ENCODE results near the gene SLC35E2B. TPM values are rescaled to one million over a fixed set of nuclear protein-coding genes. Genes with fewer than 3 reads are reported as not detected.
"Not testable (repeated sequence)": the region's sequence is repeated elsewhere in the genome, so short reads cannot be mapped to it uniquely, and the experiment has no call there.

SLC35E2B gene
- total RNA-seq, 1 donor from 2014 or later, result 38.3 TPM

GRCh38 chr1:1703796-1704195, 11.2 kb upstream of the SLC35E2B start:
- Histone ChIP-seq H3K4me3 (no peak overlapping the region), H3K4me1 (no peaks in the 10 kb centered on the region), H3K36me3 (peaks cover 0 to 17% of the 10 kb centered on the region in 2 donors), H3K9me3 (no peaks in the 10 kb centered on the region), H3K27ac (no peak overlapping the region), H3K27me3 (no peaks in the 10 kb centered on the region)
- DNase-seq (ENCODE audit: extremely low spot score in 2 of 2), result no peak
- TF ChIP-seq POLR2AphosphoS5 (IDR thresholded peaks at IDR 0.05; ENCODE audit: insufficient read depth in 1 of 2, low read depth in 1 of 2) (no peak), CTCF (IDR thresholded peaks at IDR 0.05) (no peak), POLR2A (IDR thresholded peaks at IDR 0.05) (no peak)
- intact Hi-C loops (cut with DNase I), result no loop called here

- H3K27ac ChIP-seq; H3K27me3 ChIP-seq; DNase-seq (ENCODE audit: extremely low spot score in 2 of 2); H3K9me3 ChIP-seq; intact Hi-C loops (cut with DNase I); H3K4me3 ChIP-seq; H3K4me1 ChIP-seq: not testable (repeated sequence)
- peaks cover 0 to 17% of the 10 kb centered on the region in 2 donors for H3K36me3 ChIP-seq
These were observed 9.9 kb upstream of the SLC35E2B start for GRCh38 chr1:1702506-1702905.

- H3K27ac ChIP-seq; intact Hi-C loops (cut with DNase I); DNase-seq (ENCODE audit: extremely low spot score in 2 of 2); H3K9me3 ChIP-seq; H3K4me3 ChIP-seq; H3K27me3 ChIP-seq; H3K4me1 ChIP-seq: not testable (repeated sequence)
- H3K36me3 ChIP-seq, result peaks cover 0 to 11% of the 10 kb centered on the region in 2 donors
These were observed 8.0 kb upstream of the SLC35E2B start for GRCh38 chr1:1700557-1700956.

GRCh38 chr1:1700067-1700466, 7.5 kb upstream of the SLC35E2B start:
- intact Hi-C loops (cut with DNase I); H3K4me3 ChIP-seq: not testable (repeated sequence)

GRCh38 chr1:1699061-1699460, 6.5 kb upstream of the SLC35E2B start:
- intact Hi-C loops (cut with DNase I); DNase-seq (ENCODE audit: extremely low spot score in 2 of 2); H3K36me3 ChIP-seq; H3K4me1 ChIP-seq; H3K9me3 ChIP-seq; H3K27ac ChIP-seq; H3K4me3 ChIP-seq; H3K27me3 ChIP-seq: not testable (repeated sequence)

More at GRCh38 chr1:1700067-1700466, 7.5 kb upstream of the SLC35E2B start:
- not testable (repeated sequence) for H3K27ac ChIP-seq; H3K4me1 ChIP-seq; H3K9me3 ChIP-seq; DNase-seq (ENCODE audit: extremely low spot score in 2 of 2); H3K27me3 ChIP-seq
- H3K36me3 ChIP-seq, result peaks cover 0 to 11% of the 10 kb centered on the region in 2 donors

- H3K4me1 ChIP-seq; H3K27me3 ChIP-seq; intact Hi-C loops (cut with DNase I); H3K9me3 ChIP-seq; H3K27ac ChIP-seq; H3K4me3 ChIP-seq; H3K36me3 ChIP-seq; DNase-seq (ENCODE audit: extremely low spot score in 2 of 2): not testable (repeated sequence)
These were observed 5.0 kb upstream of the SLC35E2B start for GRCh38 chr1:1697358-1698183.

- H3K4me3 ChIP-seq; H3K27ac ChIP-seq; H3K9me3 ChIP-seq; DNase-seq (ENCODE audit: extremely low spot score in 2 of 2); H3K27me3 ChIP-seq; H3K36me3 ChIP-seq; intact Hi-C loops (cut with DNase I); H3K4me1 ChIP-seq: not testable (repeated sequence)
These were observed 4.1 kb upstream of the SLC35E2B start for GRCh38 chr1:1696431-1697357.

- intact Hi-C loops (cut with DNase I), result not testable (repeated sequence)
These were observed 276 bp downstream of the SLC35E2B start for GRCh38 chr1:1692324-1692713.

GRCh38 chr1:1691443-1691842, 1.2 kb downstream of the SLC35E2B start:
- H3K9me3 ChIP-seq; H3K27me3 ChIP-seq; intact Hi-C loops (cut with DNase I); DNase-seq (ENCODE audit: extremely low spot score in 2 of 2): not testable (repeated sequence)
- H3K36me3 ChIP-seq, result peaks cover 0 to 17% of the 10 kb centered on the region in 2 donors
- H3K27ac ChIP-seq, result peak overlapping the region; percentile 68
- peak overlapping the region in 1 of 2 donors; percentile 35 for H3K4me3 ChIP-seq
- H3K4me1 ChIP-seq, result peaks cover 40% of the 10 kb centered on the region

More at GRCh38 chr1:1692324-1692713, 276 bp downstream of the SLC35E2B start:
- H3K36me3 ChIP-seq, result peaks cover 0 to 17% of the 10 kb centered on the region in 2 donors
- H3K4me3 ChIP-seq, result peak overlapping the region; percentile 42 to 60
- peaks cover 31% of the 10 kb centered on the region for H3K4me1 ChIP-seq
- not testable (repeated sequence) for DNase-seq (ENCODE audit: extremely low spot score in 2 of 2); H3K27me3 ChIP-seq; H3K9me3 ChIP-seq
- peak overlapping the region; percentile 90 for H3K27ac ChIP-seq

GRCh38 chr1:1689526-1689925, 3.1 kb downstream of the SLC35E2B start:
- H3K27ac ChIP-seq; H3K9me3 ChIP-seq; H3K27me3 ChIP-seq; intact Hi-C loops (cut with DNase I); H3K4me3 ChIP-seq; DNase-seq (ENCODE audit: extremely low spot score in 2 of 2): not testable (repeated sequence)
- Histone ChIP-seq H3K4me1 (peaks cover 56% of the 10 kb centered on the region), H3K36me3 (peaks cover 0 to 17% of the 10 kb centered on the region in 2 donors)

Data from vagina (tissue), 2 donors.